A549 (cell line): ENCODE results near the gene EDEM1.

Experiments used
- NR3C1 ChIP-seq: fragments of >200 bp; sonication (Bioruptor Twin); formaldehyde crosslinking; IDR thresholded peaks from 3 replicates; pipeline ENCODE4 v1.6.1; 2017
- POLR2A ChIP-seq: IDR thresholded peaks from 2 replicates; pipeline ENCODE4 v1.6.1; 2012; ENCODE audit warnings: mild to moderate bottlenecking, low read length
- TF ChIP-seq, protein P1 (sequence below): fragments of >200 bp; sonication (Bioruptor Twin); formaldehyde crosslinking; IDR thresholded peaks from 3 replicates; pipeline ENCODE4 v1.5.1; 2016

GRCh38 chr3:5252131-5252530 is 64.6 kb downstream of the EDEM1 start:
- TF ChIP-seq, protein P1, sequence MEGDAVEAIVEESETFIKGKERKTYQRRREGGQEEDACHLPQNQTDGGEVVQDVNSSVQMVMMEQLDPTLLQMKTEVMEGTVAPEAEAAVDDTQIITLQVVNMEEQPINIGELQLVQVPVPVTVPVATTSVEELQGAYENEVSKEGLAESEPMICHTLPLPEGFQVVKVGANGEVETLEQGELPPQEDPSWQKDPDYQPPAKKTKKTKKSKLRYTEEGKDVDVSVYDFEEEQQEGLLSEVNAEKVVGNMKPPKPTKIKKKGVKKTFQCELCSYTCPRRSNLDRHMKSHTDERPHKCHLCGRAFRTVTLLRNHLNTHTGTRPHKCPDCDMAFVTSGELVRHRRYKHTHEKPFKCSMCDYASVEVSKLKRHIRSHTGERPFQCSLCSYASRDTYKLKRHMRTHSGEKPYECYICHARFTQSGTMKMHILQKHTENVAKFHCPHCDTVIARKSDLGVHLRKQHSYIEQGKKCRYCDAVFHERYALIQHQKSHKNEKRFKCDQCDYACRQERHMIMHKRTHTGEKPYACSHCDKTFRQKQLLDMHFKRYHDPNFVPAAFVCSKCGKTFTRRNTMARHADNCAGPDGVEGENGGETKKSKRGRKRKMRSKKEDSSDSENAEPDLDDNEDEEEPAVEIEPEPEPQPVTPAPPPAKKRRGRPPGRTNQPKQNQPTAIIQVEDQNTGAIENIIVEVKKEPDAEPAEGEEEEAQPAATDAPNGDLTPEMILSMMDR, result no peak
- TF ChIP-seq NR3C1, result no peak
- TF ChIP-seq POLR2A, result no peak
